Immature natural killer cell (primary cell): ENCODE measurements around the gene FGF21. TPM values are rescaled to one million over a fixed set of nuclear protein-coding genes. Genes with fewer than 3 reads are reported as not detected.

Experiments
- DNase-seq, 3 donors: peaks; one replicate each; pipeline ENCODE4 v3.0.0; 2022; ENCODE audit warnings: mixed read lengths in 1 of 3
- H3K27ac Mint-ChIP-seq, 6 donors: one replicate each; pipeline ENCODE4 v1.8.0; 2020; ENCODE audit warnings: mixed read lengths in 6 of 6, mild to moderate bottlenecking in 5 of 6, inconsistent platforms in 4 of 6, moderate library complexity in 3 of 6
- H3K27me3 Mint-ChIP-seq, 3 donors: one replicate each; pipeline ENCODE4 v1.8.0; 2020 to 2021; ENCODE audit warnings: low read depth in 3 of 3, mild to moderate bottlenecking in 3 of 3, mixed read lengths in 3 of 3, moderate library complexity in 3 of 3, inconsistent platforms in 1 of 3
- H3K36me3 Mint-ChIP-seq, 3 donors: one replicate each; pipeline ENCODE4 v1.8.0; 2020; ENCODE audit warnings: mixed read lengths in 3 of 3, inconsistent platforms in 2 of 3, mild to moderate bottlenecking in 2 of 3
- H3K4me1 Mint-ChIP-seq, 2 donors: one replicate each; pipeline ENCODE4 v1.8.0; 2020; ENCODE audit warnings: inconsistent platforms in 2 of 2, mild to moderate bottlenecking in 2 of 2, mixed read lengths in 2 of 2, moderate library complexity in 1 of 2
- H3K4me3 Mint-ChIP-seq, 5 donors: one replicate each; pipeline ENCODE4 v1.8.0; 2020; ENCODE audit warnings: mild to moderate bottlenecking in 5 of 5, mixed read lengths in 5 of 5, inconsistent platforms in 3 of 5, moderate library complexity in 3 of 5
- H3K9me3 Mint-ChIP-seq, 6 donors: one replicate each; pipeline ENCODE4 v1.8.0; 2020; ENCODE audit warnings: mild to moderate bottlenecking in 6 of 6, mixed read lengths in 6 of 6, inconsistent platforms in 4 of 6, moderate library complexity in 3 of 6
- polyA plus RNA-seq, 3 donors: library from polyadenylated mRNA; unstranded; fragments of 300-500 nt; fragmentation: Illumina TruSeq; gene quantifications; one replicate each; pipeline ENCODE4 v1.2.3, GENCODE V29; 2021

The FGF21 gene
- polyA plus RNA-seq, 3 donors from 2014 or later: not detected

DNA sequence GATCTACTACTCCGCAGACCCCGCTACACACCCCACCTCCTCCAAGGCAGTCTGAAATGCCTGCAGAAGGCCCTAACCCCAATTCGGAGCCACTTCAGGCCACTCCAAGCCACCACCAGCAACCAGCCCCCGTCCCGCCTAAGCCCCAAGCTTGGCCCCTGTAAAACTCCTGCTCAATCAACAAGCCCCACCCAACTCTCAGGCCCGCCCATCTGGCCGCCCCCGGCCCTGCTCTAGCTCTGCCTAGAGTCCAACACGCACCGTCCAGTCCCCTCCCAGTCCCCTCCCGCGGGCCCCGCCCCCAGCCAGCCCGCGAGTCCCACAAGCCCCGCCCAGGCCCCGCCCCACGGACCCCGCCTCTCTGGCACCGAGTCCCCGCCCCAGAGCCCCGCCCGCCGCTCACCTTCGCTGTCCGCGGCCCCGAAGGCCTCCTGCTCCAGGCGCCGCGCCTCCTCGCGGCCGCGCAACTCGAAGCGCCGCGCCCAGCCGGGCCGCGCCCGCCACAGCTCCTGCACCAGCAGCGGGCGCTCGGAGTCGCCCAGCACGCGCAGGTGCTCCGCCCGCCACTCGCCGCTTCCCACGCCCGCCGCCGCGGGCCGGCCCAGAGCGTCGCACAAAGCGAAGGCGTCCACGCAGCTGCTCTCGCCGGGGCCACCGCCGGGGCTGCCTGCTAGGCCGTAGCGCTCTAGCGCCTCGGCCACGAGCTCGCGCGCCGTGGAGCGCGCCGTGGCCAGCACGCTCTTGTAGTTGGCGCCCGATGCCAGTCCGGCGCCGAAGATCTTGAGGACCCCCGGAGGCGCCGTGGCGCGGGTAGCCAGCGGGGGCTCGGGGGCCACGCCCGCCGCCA, 16.5 kb upstream of the FGF21 start:
- H3K36me3 Mint-ChIP-seq: no peaks in the 10 kb centered on the region
- H3K27me3 Mint-ChIP-seq: peaks cover 0 to 7% (median 4%) of the 10 kb centered on the region in 3 donors
- H3K9me3 Mint-ChIP-seq: no peaks in the 10 kb centered on the region
- H3K4me3 Mint-ChIP-seq: peak overlapping the region; percentile 70 to 79 (median 75)
- peak; percentile 78 to 80 (median 78) for DNase-seq
- peaks cover 13 to 15% of the 10 kb centered on the region in 2 donors for H3K4me1 Mint-ChIP-seq
- H3K27ac Mint-ChIP-seq: peak overlapping the region in 4 of 6 donors; percentile 12 to 73 (median 54)

DNA sequence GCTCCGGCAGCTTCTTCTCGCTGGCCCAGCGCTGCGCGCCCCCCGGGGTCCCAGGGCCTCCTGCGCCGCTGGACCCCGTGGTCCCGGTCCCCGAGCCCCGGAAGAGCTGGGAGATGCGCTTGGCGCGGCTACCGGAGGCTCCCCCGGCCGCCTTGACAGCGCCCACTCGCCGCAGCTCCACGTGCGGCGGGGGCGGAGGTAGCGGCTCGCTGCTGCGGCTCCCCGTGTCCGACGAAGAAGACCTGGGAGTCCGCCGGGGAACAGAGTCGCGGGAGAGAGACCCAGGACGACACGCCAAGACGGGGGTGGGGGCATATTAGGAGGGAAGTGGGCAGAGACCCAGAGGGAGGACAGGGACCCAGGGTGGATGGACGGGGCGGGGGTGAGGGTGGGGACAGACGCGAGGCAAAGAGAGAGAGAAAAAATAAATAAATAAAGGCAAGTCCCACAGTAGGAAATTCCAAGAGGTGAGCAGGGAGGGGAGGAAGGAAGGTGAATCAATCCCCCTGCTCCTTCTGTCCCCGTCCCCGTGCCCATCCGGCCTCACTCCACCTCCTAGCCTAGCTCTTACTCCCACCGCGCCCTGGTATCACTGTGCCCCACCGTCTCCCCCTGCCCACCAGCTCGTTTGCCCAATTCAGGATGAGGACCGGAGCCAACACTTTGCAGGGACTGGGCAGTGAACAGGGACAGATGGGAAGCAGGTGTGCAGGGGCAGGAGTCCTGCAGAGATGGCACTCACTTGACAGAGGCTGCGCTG, 15.7 kb upstream of the FGF21 start:
- no peak overlapping the region for H3K27ac Mint-ChIP-seq
- H3K9me3 Mint-ChIP-seq: no peaks in the 10 kb centered on the region
- no peaks in the 10 kb centered on the region for H3K36me3 Mint-ChIP-seq
- peaks cover 0 to 8% (median 7%) of the 10 kb centered on the region in 3 donors for H3K27me3 Mint-ChIP-seq
- peak overlapping the region in 4 of 5 donors; percentile 4 to 53 (median 48) for H3K4me3 Mint-ChIP-seq
- H3K4me1 Mint-ChIP-seq: peaks cover 13 to 15% of the 10 kb centered on the region in 2 donors
- DNase-seq: no peak

DNA sequence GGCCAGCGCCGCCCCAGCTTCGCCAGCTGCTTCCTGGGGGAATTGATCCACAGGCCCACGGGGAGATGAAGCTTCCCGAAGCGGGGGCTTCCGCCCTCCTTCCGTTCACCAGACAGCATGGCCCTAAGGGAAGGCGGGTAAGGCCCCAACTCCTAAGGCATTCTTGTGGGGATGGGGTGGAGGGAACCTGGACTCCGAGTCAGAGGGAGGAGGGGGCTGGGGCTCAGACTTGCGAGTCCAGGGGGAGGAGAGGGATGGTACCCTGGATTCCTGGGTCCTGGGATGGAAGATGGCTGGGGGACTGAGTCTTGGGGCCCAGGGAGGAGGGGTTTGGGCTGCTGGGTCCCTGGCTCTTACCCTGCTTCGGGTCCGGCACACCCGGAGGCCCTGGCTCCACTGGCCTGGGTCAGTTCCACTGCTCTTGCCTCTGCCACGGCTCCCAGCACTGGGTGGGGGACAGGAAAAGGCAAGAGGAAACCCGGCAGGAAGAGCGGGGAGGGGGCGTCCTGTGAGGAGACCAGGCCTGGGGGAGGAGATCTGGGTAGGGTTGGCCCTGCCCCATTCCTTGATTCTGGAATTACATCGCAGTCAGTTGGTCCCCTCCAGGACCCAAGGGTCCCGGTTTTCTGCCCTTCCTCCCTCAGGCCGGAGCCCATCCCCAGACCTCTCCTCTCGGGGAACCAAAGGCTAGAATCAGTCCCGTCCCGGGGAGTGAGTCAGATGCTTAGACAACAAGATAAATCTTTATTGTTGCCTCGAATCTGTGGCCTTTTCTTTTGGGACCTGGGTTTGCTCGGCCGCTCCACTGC, 15.0 kb upstream of the FGF21 start, which contains the start of gene RASIP1:
TSS of gene RASIP1 (minus strand) at position 447 of the 809 bp plus-strand sequence. CDS start at position 119, 328 bp downstream.
- Mint-ChIP-seq H3K4me3 (peak within 1 kb of the TSS; percentile 17 to 53 (median 45)), H3K27ac (no peak within 1 kb of the TSS)

DNA sequence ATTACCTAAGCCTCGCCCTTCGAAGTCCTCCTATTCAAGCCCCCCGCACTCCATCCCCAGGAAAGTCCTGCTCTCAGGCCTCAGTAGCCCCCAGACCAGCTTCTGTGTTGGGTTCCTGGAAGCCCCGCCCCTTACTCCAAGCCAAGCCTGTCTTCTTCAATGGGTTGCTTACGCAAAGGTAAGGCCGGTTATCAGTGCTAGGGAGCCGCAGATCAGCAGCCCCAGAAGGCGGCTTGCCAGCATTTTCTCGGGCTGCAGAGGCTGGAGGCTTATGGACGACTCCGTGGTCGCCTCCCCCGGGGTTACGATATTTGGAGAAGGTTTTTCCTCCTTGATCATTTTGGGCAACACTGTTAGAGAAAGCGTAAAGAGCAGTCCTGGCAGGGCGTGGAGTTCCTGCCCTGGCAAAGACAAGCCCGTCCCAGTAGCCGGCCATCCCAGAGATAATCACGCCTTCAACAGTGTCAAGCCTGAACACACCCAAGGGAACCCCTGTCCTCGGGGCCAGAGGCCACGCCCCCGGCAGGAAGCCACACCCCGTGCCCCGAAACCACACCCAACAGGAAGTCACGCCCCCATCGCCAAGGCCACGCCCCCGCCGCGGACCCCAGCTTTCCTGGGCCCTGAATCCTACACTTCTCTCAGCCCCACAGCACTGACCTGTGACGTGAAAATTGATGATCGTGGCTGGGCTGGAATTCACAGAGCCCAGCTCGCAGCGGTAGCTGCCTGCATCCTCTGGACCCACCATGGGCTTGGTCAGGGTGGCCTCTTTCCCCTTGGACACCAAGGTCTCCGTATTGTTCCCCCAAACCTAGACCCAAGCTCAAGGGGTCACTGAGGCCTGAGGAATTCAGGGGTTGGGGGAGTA, 14.0 kb upstream of the FGF21 start:
- H3K27ac Mint-ChIP-seq: no peak overlapping the region
- peaks cover 7 to 14% (median 8%) of the 10 kb centered on the region in 3 donors for H3K27me3 Mint-ChIP-seq
- H3K4me3 Mint-ChIP-seq: peak overlapping the region in 2 of 5 donors; percentile 17 to 18
- H3K4me1 Mint-ChIP-seq: peaks cover 17 to 21% of the 10 kb centered on the region in 2 donors
- DNase-seq: peak in 1 of 3 donors; percentile 19
- no peaks in the 10 kb centered on the region for H3K9me3 Mint-ChIP-seq
- H3K36me3 Mint-ChIP-seq: no peaks in the 10 kb centered on the region

More for the DNA sequence above, 15.0 kb upstream of the FGF21 start, which contains the start of gene RASIP1:
- DNase-seq: no peak
- no peaks in the 10 kb centered on the region for H3K9me3 Mint-ChIP-seq
- no peaks in the 10 kb centered on the region for H3K36me3 Mint-ChIP-seq
- H3K27me3 Mint-ChIP-seq: peaks cover 0 to 12% (median 7%) of the 10 kb centered on the region in 3 donors
- H3K4me1 Mint-ChIP-seq: peaks cover 15 to 17% of the 10 kb centered on the region in 2 donors

DNA sequence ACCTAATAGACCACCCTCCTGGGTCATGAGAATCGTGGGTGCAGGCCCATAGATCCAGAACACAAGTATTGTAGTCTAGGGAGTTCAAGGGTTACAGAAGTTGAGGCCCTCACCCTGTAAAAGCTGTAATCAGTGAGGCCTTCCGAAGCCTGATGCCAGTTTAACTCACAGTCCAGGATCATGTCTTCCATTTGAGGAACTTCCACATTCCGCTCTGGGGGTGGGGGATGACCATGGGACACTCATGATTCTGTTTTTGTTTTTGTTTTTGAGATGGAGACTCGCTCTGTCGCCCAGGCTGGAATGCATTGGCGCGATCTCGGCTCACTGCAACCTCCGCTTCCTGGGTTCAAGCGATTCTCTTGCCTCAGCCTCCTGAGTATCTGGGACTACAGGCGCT, 13.2 kb upstream of the FGF21 start:
- Mint-ChIP-seq H3K27me3 (peaks cover 7 to 15% (median 8%) of the 10 kb centered on the region in 3 donors), H3K4me1 (peaks cover 17 to 21% of the 10 kb centered on the region in 2 donors), H3K9me3 (no peaks in the 10 kb centered on the region), H3K4me3 (no peak overlapping the region), H3K27ac (no peak overlapping the region), H3K36me3 (no peaks in the 10 kb centered on the region)
- no peak for DNase-seq

DNA sequence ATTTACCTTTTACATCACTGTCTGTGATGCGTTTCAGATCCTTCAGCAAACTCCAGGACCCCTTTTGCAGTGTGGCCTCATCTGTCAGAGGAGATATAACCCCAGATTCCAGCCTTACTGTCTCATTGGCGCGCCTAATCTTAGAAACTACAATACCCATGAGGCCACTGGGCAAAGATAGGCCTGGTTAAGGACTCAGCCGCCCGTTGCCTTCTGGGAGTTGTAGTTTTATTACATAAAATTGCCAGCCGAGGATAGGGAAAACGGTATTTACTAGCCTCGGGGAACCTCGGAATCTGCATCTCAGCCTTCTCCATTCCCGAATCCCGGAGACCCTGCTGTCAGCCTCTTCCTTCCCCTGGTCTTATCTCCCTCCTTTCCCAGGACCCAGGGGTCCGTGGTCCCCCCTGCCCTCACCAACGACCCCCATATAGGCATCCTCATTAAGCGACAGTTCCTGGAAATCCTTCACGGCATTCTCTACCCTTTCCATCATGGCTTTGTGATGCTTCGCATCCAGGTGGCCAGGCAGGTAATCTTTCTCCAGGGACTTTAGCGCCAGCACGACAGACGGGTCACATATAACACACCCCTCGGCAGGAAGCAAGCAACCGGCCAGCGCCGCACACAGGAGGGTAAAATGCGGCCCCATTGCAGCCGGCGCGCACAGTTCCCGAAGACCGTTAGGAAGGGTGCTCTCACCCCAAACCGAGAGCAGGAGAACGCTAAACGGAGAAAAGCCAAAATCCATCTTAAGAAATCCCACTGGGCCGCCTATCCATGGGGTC, 9.9 kb upstream of the FGF21 start:
- peak; percentile 34 to 47 (median 40) for DNase-seq
- no peak overlapping the region for H3K27ac Mint-ChIP-seq

DNA sequence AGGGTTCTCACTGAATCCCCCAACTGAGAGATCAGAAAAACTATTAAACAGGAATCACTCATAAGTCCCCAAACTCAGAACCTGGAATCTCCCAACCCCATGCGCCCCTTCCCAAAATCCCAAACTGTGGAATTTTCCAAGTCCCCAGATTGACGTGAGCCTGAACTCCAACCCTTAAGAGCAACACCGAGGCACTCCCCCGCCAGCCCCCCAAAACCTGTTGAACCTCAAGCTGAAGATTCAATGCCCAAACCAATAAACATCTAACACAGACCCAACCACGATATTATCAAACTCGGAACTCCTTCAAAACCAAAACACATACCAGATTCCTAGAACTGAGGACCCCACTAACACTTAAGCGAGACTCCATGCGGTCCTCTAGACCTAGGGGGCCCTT, 9.2 kb upstream of the FGF21 start:
- H3K9me3 Mint-ChIP-seq: no peaks in the 10 kb centered on the region
- H3K27ac Mint-ChIP-seq: no peak overlapping the region
- no peaks in the 10 kb centered on the region for H3K36me3 Mint-ChIP-seq
- H3K4me1 Mint-ChIP-seq: peaks cover 10 to 12% of the 10 kb centered on the region in 2 donors
- DNase-seq: no peak
- no peak overlapping the region for H3K4me3 Mint-ChIP-seq
- H3K27me3 Mint-ChIP-seq: peaks cover 2 to 13% (median 10%) of the 10 kb centered on the region in 3 donors

More for the DNA sequence above, 9.9 kb upstream of the FGF21 start:
- Mint-ChIP-seq H3K4me1 (peaks cover 11 to 15% of the 10 kb centered on the region in 2 donors), H3K36me3 (no peaks in the 10 kb centered on the region), H3K9me3 (no peaks in the 10 kb centered on the region), H3K27me3 (peaks cover 5 to 14% (median 10%) of the 10 kb centered on the region in 3 donors), H3K4me3 (no peak overlapping the region)

DNA sequence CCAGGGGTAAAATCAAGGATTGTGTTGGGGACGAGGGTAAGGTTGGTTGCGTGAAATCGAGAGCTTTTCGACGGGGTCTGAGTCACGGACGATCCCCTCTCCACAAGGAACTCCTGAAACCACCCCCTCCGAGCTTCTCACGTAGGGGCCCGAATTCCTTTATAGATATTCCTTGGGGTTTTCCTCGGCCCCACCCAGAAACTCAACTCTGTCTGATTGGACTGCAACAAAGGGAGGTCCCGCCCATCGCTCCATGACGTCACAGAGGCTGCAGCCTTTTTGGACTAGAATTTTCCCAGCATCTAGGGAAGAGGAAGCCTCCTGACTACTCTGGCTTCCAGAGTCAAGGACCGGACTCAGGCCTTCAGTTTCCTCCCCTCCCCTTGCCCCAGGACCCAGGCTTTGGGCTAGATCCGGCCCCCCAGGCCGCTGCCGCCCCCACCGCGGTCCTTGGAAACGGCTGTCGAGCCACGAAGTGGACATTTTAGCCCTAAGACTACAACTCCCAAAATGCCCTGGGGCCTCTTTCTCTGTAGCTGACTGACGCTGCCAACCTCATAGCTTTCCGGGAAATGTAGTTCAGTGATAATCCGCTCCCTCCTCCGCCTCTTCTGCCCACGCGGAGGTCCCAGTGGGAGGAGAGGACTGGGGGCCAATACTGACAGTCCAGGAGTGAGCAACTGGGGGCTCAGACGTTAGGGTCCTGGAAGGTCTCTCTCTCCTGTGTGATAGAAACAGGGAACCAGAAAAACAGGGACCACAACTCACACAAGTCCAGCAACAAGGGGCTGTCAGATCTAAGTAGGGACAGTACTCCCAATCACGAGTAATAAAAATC, 8.4 kb upstream of the FGF21 start, which contains the start of gene IZUMO1:
TSS of gene IZUMO1 (minus strand) at position 172 of the 838 bp plus-strand sequence. CDS start 1,050 bp downstream, outside the sequence.
- H3K4me3 Mint-ChIP-seq: no peak within 1 kb of the TSS

DNA sequence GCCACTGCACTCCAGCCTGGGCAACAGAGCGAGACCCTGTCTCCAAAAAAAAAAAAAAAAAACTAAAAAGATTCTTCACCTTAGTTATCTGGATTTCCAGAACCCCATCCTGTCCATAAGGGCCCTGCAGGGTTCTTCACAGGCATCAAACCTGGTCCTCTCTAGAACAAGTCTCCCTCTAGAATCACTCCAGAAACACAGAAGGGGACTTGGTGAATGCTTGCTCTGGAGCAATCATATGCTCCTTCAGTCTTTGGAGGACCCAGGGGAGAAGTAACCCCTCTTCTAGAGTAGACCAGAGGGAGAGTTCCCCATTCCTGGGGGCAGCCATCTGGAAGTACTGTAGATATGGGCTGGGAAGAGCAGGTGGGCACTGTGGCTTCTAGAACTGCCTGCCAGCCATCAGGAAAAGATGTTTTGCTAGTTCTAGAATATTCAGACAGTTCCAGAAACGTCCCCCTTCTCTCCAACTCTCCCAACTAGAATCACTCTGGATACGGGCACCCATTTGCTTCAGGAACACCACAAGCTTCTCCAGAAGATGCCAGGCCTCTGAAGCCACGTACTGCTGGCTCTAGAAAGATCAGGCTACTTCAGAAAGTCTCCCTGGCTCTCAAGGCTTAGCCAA, 5.6 kb upstream of the FGF21 start:
- Mint-ChIP-seq H3K4me3 (no peak overlapping the region), H3K27me3 (peaks cover 12 to 27% (median 18%) of the 10 kb centered on the region in 3 donors), H3K4me1 (peaks cover 19 to 23% of the 10 kb centered on the region in 2 donors), H3K9me3 (peaks cover 0 to 2% (median 0%) of the 10 kb centered on the region in 6 donors), H3K36me3 (no peaks in the 10 kb centered on the region), H3K27ac (no peak overlapping the region)
- DNase-seq: no peak

More for the DNA sequence above, 8.4 kb upstream of the FGF21 start, which contains the start of gene IZUMO1:
- DNase-seq: peak; percentile 35 to 41 (median 40)
- Mint-ChIP-seq H3K4me1 (peaks cover 8 to 10% of the 10 kb centered on the region in 2 donors), H3K9me3 (no peaks in the 10 kb centered on the region), H3K36me3 (no peaks in the 10 kb centered on the region), H3K27ac (no peak within 1 kb of the TSS), H3K27me3 (peaks cover 3 to 13% (median 12%) of the 10 kb centered on the region in 3 donors)

DNA sequence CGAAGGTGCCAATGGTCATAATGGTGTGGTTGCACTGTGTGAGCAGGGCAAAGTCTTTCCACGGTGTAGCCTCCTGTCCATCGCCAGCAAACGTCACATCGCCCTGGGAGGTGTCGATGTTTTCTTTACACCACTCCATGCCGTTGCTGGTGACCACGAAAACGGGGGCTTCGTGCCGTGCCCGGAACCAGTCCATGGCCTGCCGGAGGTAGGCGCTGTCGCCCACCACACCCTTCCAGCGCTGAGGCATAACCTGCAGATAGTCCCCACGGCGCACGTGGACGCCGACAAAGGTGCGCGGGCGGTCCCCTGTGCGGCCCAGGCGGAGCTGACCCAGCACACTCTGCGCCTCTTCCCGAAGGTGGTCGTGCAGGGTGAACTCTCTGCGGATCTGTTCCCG, 5.0 kb upstream of the FGF21 start:
- no peak for DNase-seq
- H3K36me3 Mint-ChIP-seq: no peaks in the 10 kb centered on the region
- H3K27me3 Mint-ChIP-seq: peaks cover 12 to 27% (median 14%) of the 10 kb centered on the region in 3 donors
- H3K9me3 Mint-ChIP-seq: peaks cover 0 to 2% (median 0%) of the 10 kb centered on the region in 6 donors
- H3K27ac Mint-ChIP-seq: no peak overlapping the region
- peaks cover 19% of the 10 kb centered on the region in 2 donors for H3K4me1 Mint-ChIP-seq
- H3K4me3 Mint-ChIP-seq: no peak overlapping the region
